ENCODE results near the gene TRIML1.

- TF ChIP-seq CTCF (IDR thresholded peaks at IDR 0.05): no peak
- TF ChIP-seq POLR2AphosphoS5 (IDR thresholded peaks at IDR 0.05): no peak
- no peak for TF ChIP-seq POLR2A (IDR thresholded peaks at IDR 0.05; ENCODE audit: low read depth)
Measured at GRCh38 chr4:188127214-188127874, 11.9 kb upstream of the TRIML1 start.
